Body of pancreas (tissue), 4 donors: ENCODE measurements around the gene FAM13A.

ENCODE experiments used
- CTCF ChIP-seq, 7 experiments: fragments of 450-650 bp in 4 of 7; fragments of 200-600 bp in 3 of 7; sonication (generic) in 3 of 7; IDR thresholded peaks; one replicate each; pipeline ENCODE4 v1.5.1; 2016 to 2019; ENCODE audit warnings: antibody characterized with exemption in 7 of 7
- POLR2A ChIP-seq, 3 donors: fragments of 450-650 bp; IDR thresholded peaks; one replicate each; pipeline ENCODE4 v1.6.1; 2016; ENCODE audit warnings: antibody characterized with exemption in 3 of 3, mild to moderate bottlenecking in 2 of 3

GRCh38 chr4:89036535-89036934, 20.4 kb downstream of the FAM13A start:
- no peak for TF ChIP-seq CTCF (IDR thresholded peaks at IDR 0.05)
- TF ChIP-seq POLR2A (IDR thresholded peaks at IDR 0.05) = no peak
